Measurements from ENCODE around the gene MOB1A. TPM values are rescaled to one million over a fixed set of nuclear protein-coding genes. Genes with fewer than 3 reads are reported as not detected.

Gene MOB1A
- polyA plus RNA-seq, 4 donors = 89.6 to 120 (median 117) TPM

- no peak for DNase-seq (ENCODE audit: low read depth in 4 of 4, low spot score in 3 of 4)
Observed at GRCh38 chr2:74109551-74109950, 69.1 kb downstream of the MOB1A start.

- DNase-seq (ENCODE audit: low read depth in 4 of 4, low spot score in 3 of 4) = no peak
Observed at GRCh38 chr2:74107071-74107470, 71.6 kb downstream of the MOB1A start.

DNA sequence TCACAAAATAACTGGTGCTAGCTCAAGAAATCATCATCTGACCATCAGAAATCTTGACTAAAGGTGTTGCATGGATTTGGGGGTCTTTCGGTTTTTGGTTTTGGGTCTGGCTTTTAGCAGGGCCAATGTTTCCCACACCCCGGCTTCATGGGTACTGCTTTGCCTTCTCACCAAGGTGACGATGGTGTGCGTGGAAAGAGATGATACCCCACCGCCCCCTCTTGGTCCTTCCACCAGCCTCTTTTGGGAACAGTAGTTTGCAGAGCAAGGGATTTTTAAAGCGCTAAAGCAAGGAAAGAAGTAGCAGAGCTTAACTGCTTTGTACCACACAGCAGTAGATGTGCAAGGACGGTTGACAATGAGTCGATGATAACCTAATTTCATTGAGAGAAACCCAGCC is 73.3 kb downstream of the MOB1A start:
- DNase-seq (ENCODE audit: low read depth in 4 of 4, low spot score in 3 of 4) = no peak

GRCh38 chr2:74104839-74105238 is 73.8 kb downstream of the MOB1A start:
- no peak for DNase-seq (ENCODE audit: low read depth in 4 of 4, low spot score in 3 of 4)

DNA sequence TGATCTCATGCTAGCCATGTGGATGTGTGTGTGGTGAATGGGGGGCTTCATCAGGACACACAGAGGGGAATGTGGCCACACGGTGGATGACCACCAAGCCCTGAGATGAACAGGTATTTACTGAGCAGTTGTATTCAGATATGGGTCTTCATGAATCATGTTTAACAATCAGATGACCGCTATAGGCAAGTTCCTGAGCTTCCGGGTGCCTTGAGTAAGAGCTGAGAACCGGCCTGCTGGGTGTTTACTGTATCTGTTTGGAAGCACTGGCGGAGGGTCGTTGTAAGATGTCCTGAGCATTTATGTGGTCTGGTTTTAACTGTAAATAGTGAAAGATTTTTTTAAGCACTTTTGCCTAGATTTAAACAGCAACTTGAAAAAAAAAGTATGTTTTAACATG is 74.9 kb downstream of the MOB1A start:
- no peak for DNase-seq (ENCODE audit: low read depth in 4 of 4, low spot score in 3 of 4)

Other genes with a start within 250 kb of the MOB1A start
- gene TET3, start 194.0 kb downstream of the MOB1A start, polyA plus RNA-seq (ENCODE audit: insufficient read length in 4 of 4) = 10 to 100 TPM; 22.4 to 26.2 (median 24.4) TPM
- gene BOLA3, start 31.0 kb downstream of the MOB1A start, polyA plus RNA-seq (ENCODE audit: insufficient read length in 4 of 4) = 10 to 100 TPM; 29.5 to 36.5 (median 32.5) TPM
- 10 to 100 TPM; 26.9 to 31.4 (median 27.7) TPM for gene MTHFD2, start 19.7 kb upstream of the MOB1A start, polyA plus RNA-seq (ENCODE audit: insufficient read length in 4 of 4)
- gene SLC4A5, start 164.5 kb upstream of the MOB1A start, polyA plus RNA-seq (ENCODE audit: insufficient read length in 4 of 4) = 1 to 10 TPM; 1.8 to 3.1 (median 2.3) TPM
- gene DCTN1, start 201.4 kb upstream of the MOB1A start, polyA plus RNA-seq (ENCODE audit: insufficient read length in 4 of 4) = 100 to 1,000 TPM; 146 to 166 (median 153) TPM
- gene C2orf81, start 242.7 kb upstream of the MOB1A start, polyA plus RNA-seq (ENCODE audit: insufficient read length in 4 of 4) = 1 to 10 TPM; 5.0 to 9.5 (median 7.2) TPM
- 10 to 100 TPM; 36.7 to 44.2 (median 40.9) TPM for gene WDR54, start 242.9 kb upstream of the MOB1A start, polyA plus RNA-seq (ENCODE audit: insufficient read length in 4 of 4)